ENCODE results near the gene MPPED2.

DNA sequence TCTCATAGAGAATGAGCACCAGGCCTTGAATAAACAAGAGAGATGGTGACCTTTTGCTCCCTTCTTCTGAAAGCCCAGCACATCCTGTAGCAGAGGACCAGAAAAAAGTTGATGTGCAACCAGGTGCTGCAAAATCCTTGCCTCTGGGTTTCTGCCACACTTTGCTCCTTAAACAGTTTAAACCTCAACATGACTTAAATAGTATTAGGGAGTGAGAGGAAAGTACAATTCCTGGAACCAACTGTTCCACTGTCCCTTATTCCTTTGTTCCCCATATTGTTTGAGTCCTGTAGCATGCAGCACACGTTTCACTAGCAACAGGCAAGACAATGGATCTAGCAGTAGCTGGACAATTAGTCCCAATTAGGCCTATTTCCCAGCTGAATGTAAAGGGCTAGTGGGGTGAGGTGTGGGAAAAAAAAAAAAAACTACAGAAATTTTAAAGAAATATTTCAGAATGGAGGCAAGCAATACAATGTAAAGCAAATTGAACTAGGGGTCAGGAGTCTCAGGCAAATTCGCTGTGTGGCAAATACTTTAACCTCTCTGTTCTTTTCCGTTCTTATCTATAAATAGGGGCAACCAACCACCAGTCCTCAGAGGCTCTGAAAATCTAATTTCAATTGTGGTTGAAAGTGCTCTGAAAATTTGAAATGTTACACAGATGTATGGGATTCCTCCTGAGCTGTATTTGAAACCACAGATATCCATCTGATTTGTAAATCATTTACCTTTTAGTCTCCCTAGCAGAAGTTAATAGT, 6.6 kb downstream of the MPPED2 start:
- TF ChIP-seq CTCF (IDR thresholded peaks at IDR 0.05) (no peak), EP300 (IDR thresholded peaks at IDR 0.05) (no peak)
